Inflammatory macrophage treated with lipopolysaccharide for 1 hour (primary cell): ENCODE data around the gene SPINT2.
"Not testable (repeated sequence)": the region's sequence is repeated elsewhere in the genome, so short reads cannot be mapped to it uniquely, and the experiment has no call there.

Experiments
- DNase-seq, 2 donors: peaks; one replicate each; pipeline ENCODE4 v3.0.0-alpha.2; 2020 to 2022

The SPINT2 gene

DNA sequence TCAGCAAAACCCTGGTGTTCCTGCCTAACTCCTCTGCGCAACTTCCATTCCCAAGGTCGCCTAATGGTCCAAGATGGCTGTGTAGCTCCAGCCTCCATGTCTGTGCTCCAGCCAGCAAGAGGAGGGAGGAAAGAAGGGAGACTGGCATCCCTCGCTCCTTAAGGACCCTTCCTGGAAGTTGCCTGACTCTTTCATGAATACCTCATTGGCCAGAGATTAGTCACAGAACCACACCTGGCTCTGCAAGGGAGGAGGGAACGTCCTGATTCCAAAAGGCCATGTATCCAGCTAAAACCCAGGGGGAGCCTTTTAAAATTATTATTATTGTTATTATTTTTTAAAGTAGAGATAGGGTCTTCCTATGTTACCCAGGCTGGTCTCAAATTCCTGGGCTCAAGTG lies 60.1 kb downstream of the SPINT2 start:
- no peak for DNase-seq

DNA sequence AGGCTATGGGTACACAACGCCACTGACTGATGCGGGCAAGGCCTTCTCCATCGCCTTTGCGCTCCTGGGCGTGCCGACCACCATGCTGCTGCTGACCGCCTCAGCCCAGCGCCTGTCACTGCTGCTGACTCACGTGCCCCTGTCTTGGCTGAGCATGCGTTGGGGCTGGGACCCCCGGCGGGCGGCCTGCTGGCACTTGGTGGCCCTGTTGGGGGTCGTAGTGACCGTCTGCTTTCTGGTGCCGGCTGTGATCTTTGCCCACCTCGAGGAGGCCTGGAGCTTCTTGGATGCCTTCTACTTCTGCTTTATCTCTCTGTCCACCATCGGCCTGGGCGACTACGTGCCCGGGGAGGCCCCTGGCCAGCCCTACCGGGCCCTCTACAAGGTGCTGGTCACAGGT lies 62.2 kb downstream of the SPINT2 start:
- no peak for DNase-seq

DNA sequence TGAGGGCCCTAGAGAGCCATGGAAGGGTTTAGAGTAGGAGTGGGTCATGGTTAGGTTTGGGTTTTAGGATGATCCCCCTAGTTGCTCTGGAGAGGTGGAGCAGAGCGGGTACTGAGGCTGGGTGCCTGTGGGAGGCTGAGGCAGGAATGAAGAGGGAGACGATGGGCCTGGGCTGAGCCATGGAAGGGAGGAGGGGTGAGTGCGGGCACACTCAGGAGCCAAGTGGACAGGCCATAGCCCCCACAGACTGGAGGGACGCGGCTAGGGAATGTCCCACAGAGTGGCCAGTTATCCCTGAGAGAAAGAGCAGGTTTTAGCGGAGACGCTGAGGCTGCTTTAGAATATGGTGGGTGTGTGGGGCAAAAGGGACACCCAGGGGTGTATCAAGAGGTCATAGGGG lies 65.3 kb downstream of the SPINT2 start:
- DNase-seq: no peak

DNA sequence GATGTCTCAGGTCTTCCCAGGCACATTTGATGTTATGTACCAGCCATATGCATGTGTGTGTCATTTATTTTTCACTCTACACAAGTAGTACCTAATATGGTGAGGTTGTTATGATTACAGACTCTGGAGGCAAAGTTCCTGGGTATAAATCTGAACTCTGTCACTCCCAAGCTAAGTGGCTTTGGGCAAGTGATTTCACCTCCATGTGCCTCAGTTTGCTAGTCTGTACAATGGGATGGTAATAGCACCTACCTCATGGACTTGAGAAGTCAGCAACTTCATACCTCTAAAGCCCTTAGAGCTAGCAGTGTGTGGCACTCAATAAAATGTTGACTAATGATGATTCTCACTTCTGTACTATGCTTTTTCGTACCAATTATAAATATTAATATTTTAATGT lies 67.4 kb downstream of the SPINT2 start:
- DNase-seq: no peak

DNA sequence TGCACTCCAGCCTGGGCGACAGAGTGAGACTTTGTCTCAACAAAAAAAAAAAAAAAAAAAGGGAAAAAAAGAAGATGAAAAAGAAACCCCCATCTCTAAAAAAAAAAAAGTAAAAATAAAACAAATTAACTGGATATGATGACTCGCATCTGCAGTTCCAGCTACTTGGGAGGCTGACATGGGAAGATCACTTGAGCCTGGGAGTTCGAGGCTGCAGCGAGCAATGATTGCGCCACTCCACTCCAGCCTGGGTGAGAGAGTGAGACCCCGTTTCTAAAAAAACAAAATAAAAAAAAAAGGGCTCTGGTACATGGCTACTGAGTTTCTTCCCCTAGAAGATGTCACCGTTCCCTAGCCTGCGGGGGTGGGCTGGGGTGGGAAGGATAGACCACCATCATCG lies 68.9 kb downstream of the SPINT2 start:
- DNase-seq: no peak

DNA sequence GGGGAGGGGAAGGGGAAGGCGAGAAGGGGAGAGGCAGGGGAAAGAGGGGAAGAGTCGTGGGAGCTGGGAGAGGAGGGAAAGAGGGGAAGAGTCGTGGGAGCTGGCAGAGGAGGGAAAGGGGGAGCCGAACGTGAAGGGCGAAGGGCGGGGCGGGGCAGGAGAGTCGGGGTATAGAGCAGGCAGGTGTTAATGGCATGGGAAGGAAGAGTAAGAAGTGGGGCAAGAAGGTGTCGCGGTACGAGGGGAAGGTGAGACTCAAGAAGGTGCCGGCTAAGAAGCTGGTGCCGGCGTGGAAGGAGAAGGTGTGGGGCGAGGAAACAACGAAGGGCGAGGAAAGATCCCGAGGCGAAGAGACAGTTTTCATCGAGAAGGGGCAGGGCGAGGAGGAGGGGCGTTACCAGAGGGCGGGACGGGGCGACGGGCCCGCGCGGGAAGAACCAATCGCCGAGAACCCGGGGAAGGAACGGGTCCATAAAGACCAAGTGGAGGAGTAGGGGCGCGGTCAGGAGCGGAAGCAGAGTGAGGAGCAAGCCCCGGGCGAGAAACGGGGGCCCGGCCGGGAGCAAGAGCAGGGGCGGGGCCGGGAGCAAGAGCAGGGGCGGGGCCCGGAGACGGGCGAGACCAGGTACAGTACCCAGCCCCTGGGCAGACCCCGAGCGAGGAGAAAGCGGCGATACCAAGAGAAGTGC lies 71.7 kb downstream of the SPINT2 start:
- DNase-seq: peak; percentile 96 to 98

DNA sequence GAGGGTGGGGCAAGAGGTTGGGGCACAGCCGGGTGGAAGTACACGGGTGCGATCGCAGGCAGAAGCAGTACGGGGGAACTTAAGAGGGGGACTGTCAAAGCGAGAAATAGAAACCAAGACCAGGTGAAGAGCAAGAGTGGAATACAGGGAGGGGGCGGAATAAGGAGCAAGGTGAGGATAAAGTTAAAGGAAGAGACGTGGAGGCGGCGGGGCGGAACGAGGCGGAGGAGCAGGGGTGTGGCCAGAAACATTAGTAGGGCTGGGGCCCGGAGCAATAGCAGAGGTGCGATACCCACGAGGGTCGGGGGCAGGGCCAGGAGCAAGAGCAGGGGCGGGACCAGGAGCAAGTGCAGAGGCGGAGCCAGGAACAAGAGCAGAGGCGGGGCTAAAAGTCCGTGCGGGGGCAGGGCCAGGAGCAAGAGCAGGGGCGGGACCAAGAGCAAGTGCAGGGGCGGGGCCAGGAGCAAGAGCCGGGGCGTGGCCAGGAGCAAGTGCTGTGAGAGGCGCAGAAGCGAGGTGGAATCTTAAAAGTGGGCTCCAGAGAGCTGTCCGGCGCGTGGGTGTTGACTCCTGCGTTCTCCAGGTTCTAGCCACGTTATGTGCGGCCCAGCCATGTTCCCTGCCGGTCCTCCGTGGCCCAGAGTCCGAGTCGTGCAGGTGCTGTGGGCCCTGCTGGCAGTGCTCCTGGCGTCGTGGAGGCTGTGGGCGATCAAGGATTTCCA lies 72.4 kb downstream of the SPINT2 start:
- peak; percentile 98 to 99 for DNase-seq

DNA sequence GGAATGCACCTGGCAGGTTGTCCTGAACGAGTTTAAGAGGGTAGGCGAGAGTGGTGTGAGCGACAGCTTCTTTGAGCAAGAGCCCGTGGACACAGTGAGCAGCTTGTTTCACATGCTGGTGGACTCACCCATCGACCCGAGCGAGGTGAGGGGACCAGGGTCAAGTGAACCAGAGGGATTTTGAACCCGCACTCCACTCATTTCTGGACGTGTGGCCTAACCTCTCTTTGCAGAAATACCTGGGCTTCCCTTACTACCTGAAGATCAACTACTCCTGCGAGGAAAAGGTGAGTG lies 72.9 kb downstream of the SPINT2 start:
- DNase-seq: no peak

DNA sequence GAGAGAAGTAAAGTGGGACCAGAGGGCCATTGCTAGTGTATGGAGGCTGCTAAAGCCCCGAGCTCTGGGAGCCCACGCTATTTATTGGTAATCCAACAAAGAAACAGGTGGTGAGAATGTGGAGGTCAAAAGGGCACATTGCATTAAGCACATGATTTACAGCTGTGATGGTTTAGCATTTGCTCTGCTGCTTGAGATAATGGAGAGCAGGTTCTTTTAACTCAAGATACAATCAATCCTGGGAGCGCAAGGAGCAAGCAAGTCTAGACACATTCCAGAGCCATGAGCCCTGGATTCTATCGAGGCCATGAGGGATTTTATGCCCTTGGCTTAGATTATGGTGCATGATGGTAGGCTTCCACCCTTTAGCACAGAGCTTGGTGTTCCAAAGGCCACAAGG lies 74.6 kb downstream of the SPINT2 start:
- not testable (repeated sequence) for DNase-seq

DNA sequence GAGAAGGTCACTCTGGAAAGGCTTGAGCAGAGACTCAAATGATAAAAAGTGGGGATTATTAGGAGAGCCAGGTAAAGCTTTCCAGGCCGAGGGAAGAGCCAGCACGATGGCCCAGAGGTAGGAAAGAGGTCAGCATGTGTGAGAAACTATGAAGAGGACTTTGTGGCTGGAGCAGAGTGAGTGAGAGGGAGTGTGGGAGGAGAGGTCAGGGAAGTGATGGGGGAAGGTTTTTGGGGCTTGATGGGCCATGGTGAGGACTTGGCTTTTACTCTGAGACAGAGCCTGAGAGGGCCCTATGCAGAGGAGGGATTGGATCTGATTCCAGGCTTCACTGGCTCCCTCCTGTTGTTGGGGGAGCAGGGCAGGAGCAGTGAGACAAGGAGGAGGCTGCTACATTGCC lies 76.6 kb downstream of the SPINT2 start:
- no peak for DNase-seq
